CD14-positive monocyte (primary cell): ENCODE results near the gene MED27. TPM values are rescaled to one million over a fixed set of nuclear protein-coding genes. Genes with fewer than 3 reads are reported as not detected.

Experiments
- DNase-seq, 3 donors: peaks; one replicate each; pipeline ENCODE4 v3.0.0-alpha.2; 2011 to 2022
- H2AFZ ChIP-seq: 2 replicates; pipeline ENCODE4 v1.6.0; 2012; ENCODE audit warnings: mild to moderate bottlenecking, low read depth, low read length, inconsistent platforms; ENCODE audit not compliant: insufficient read depth, poor library complexity, severe bottlenecking
- H3K27ac ChIP-seq, 2 donors: 1 replicate in 1 of 2; 2 replicates in 1 of 2; pipeline ENCODE4 v1.5.1; 2012 to 2013; ENCODE audit warnings: low read length in 2 of 2, control low read depth in 1 of 2, inconsistent platforms in 1 of 2, low read depth in 1 of 2, mild to moderate bottlenecking in 1 of 2
- H3K27me3 ChIP-seq, 2 donors: one replicate each; pipeline versions ENCODE4 v1.6.0 to v1.6.1; 2011 to 2013; ENCODE audit warnings: low read length in 2 of 2; ENCODE audit not compliant: control insufficient read depth in 2 of 2, insufficient read depth in 2 of 2
- H3K36me3 ChIP-seq, 2 donors: replicated peaks in 1 of 2; 1 replicate in 1 of 2; 2 replicates in 1 of 2; pipeline versions ENCODE4 v1.5.1 to v1.6.1; 2012 to 2013; ENCODE audit warnings: low read length in 2 of 2, control low read depth in 1 of 2, inconsistent platforms in 1 of 2, mild to moderate bottlenecking in 1 of 2; ENCODE audit not compliant: insufficient read depth in 2 of 2, control insufficient read depth in 1 of 2
- H3K4me1 ChIP-seq, 2 donors: 1 replicate in 1 of 2; 2 replicates in 1 of 2; pipeline versions ENCODE4 v1.5.1 to v1.6.1; 2012 to 2013; ENCODE audit warnings: low read length in 2 of 2, control low read depth in 1 of 2, inconsistent platforms in 1 of 2, mild to moderate bottlenecking in 1 of 2, moderate library complexity in 1 of 2; ENCODE audit not compliant: insufficient read depth in 2 of 2, control insufficient read depth in 1 of 2
- H3K4me2 ChIP-seq: replicated peaks from 2 replicates; pipeline ENCODE3; 2012; ENCODE audit warnings: low read length, moderate library complexity, mild to moderate bottlenecking; ENCODE audit not compliant: poor library complexity, severe bottlenecking; ENCODE audit errors: extremely low read depth
- H3K4me3 ChIP-seq, 3 experiments: fragments of 200-600 bp in 1 of 3; sonication (generic) in 1 of 3; replicated peaks in 1 of 3; 1 replicate in 2 of 3; 2 replicates in 1 of 3; pipeline ENCODE4 v1.5.1; 2011 to 2013; ENCODE audit warnings: low read length in 3 of 3, mild to moderate bottlenecking in 3 of 3, control low read depth in 2 of 3, low read depth in 2 of 3, inconsistent platforms in 1 of 3, moderate library complexity in 1 of 3
- H3K79me2 ChIP-seq: 2 replicates; pipeline ENCODE4 v1.6.0; 2012; ENCODE audit warnings: mild to moderate bottlenecking, control low read depth, inconsistent platforms, low read length, moderate library complexity; ENCODE audit not compliant: insufficient read depth
- H3K9ac ChIP-seq: 2 replicates; pipeline ENCODE4 v1.6.0; 2017; ENCODE audit warnings: low read length, mild to moderate bottlenecking; ENCODE audit not compliant: insufficient read depth, poor library complexity, severe bottlenecking
- H3K9me3 ChIP-seq, 2 donors: replicated peaks in 1 of 2; 1 replicate in 1 of 2; 2 replicates in 1 of 2; pipeline versions ENCODE4 v1.5.1 to v1.6.1; 2012 to 2013; ENCODE audit warnings: low read length in 2 of 2, control low read depth in 1 of 2; ENCODE audit not compliant: control insufficient read depth in 1 of 2, insufficient read depth in 1 of 2
- H4K20me1 ChIP-seq: 2 replicates; pipeline ENCODE4 v1.6.0; 2012; ENCODE audit warnings: mild to moderate bottlenecking, low read length, control low read depth, moderate library complexity; ENCODE audit not compliant: insufficient read depth
- H3K27ac Mint-ChIP-seq, 7 donors: one replicate each; pipeline ENCODE4 v1.8.0; 2020; ENCODE audit warnings: mild to moderate bottlenecking in 7 of 7, mixed read lengths in 7 of 7, moderate library complexity in 6 of 7, inconsistent platforms in 2 of 7
- H3K27me3 Mint-ChIP-seq, 3 donors: one replicate each; pipeline ENCODE4 v1.8.0; 2021 to 2022; ENCODE audit warnings: low read depth in 3 of 3, mild to moderate bottlenecking in 3 of 3, mixed read lengths in 3 of 3, moderate library complexity in 3 of 3, inconsistent platforms in 1 of 3
- H3K36me3 Mint-ChIP-seq, 2 donors: one replicate each; pipeline ENCODE4 v1.8.0; 2020; ENCODE audit warnings: mixed read lengths in 2 of 2, inconsistent platforms in 1 of 2, mild to moderate bottlenecking in 1 of 2
- H3K4me1 Mint-ChIP-seq: one replicate; pipeline ENCODE4 v1.8.0; 2020; ENCODE audit warnings: mild to moderate bottlenecking, mixed read lengths
- H3K4me3 Mint-ChIP-seq, 2 donors: one replicate each; pipeline ENCODE4 v1.8.0; 2020; ENCODE audit warnings: mild to moderate bottlenecking in 2 of 2, mixed read lengths in 2 of 2, moderate library complexity in 1 of 2
- H3K9me3 Mint-ChIP-seq, 7 donors: one replicate each; pipeline ENCODE4 v1.8.0; 2020 to 2022; ENCODE audit warnings: mixed read lengths in 7 of 7, mild to moderate bottlenecking in 6 of 7, moderate library complexity in 6 of 7, inconsistent platforms in 2 of 7
- CTCF ChIP-seq: fragments of 200-600 bp; IDR thresholded peaks from one replicate; pipeline ENCODE4 v1.8.0; 2022; ENCODE audit warnings: antibody characterized with exemption, mild to moderate bottlenecking
- WGBS: methylation state at CpG from one replicate; pipeline ENCODE4 v1.1.5; 2013; ENCODE audit warnings: missing lambda C conversion rate; ENCODE audit not compliant: insufficient coverage; 5-methylcytosine and 5-hydroxymethylcytosine counted together
- intact Hi-C, 2 donors: fragments of 100-400 bp; cut with micrococcal nuclease; formaldehyde crosslinking; loops; one replicate each; pipeline versions ENCODE4 v1.15.0 to v1.15.1; 2023
- polyA plus RNA-seq, 3 donors: library from polyadenylated mRNA; depleted of rRNA in 1 of 3; unstranded in 2 of 3; stranded (reverse) in 1 of 3; fragments of 300-500 nt in 2 of 3; fragments of >200 nt in 1 of 3; fragmentation: Illumina TruSeq in 2 of 3; gene quantifications; 1 replicate in 2 of 3; 2 replicates in 1 of 3; pipeline ENCODE4 v1.2.3, GENCODE V29; 2012 to 2021

Gene MED27
- polyA plus RNA-seq, 3 donors, result 14.0 to 26.9 (median 25.8) TPM

- no peak for TF ChIP-seq CTCF
- Mint-ChIP-seq H3K27me3 (peaks cover 0 to 2% (median 1%) of the 10 kb centered on the region in 3 donors), H3K9me3 (peaks cover 0 to 2% (median 0%) of the 10 kb centered on the region in 7 donors), H3K27ac (no peak overlapping the region), H3K36me3 (peaks cover 0 to 13% of the 10 kb centered on the region in 2 donors), H3K4me1 (peaks cover 2% of the 10 kb centered on the region), H3K4me3 (no peak overlapping the region)
- 93% methylated on average over 10 of the region's 12 CpGs for WGBS
- peaks cover 0 to 5% of the 10 kb centered on the region in 2 donors for H3K36me3 ChIP-seq
- H3K9ac ChIP-seq, result no peak overlapping the region
- no peaks in the 10 kb centered on the region for H4K20me1 ChIP-seq
- no peaks in the 10 kb centered on the region for H3K9me3 ChIP-seq
- H3K79me2 ChIP-seq, result no peaks in the 10 kb centered on the region
- H2AFZ ChIP-seq, result no peak overlapping the region
- H3K4me2 ChIP-seq, result no peak overlapping the region
- no peak overlapping the region for H3K4me3 ChIP-seq
- intact Hi-C loops, result no loop called here
- DNase-seq, result no peak
- no peaks in the 10 kb centered on the region for H3K4me1 ChIP-seq
- H3K27me3 ChIP-seq, result no peaks in the 10 kb centered on the region
- H3K27ac ChIP-seq, result no peak overlapping the region
These were observed 204.6 kb downstream of the MED27 start for GRCh38 chr9:131874916-131875670.

DNA sequence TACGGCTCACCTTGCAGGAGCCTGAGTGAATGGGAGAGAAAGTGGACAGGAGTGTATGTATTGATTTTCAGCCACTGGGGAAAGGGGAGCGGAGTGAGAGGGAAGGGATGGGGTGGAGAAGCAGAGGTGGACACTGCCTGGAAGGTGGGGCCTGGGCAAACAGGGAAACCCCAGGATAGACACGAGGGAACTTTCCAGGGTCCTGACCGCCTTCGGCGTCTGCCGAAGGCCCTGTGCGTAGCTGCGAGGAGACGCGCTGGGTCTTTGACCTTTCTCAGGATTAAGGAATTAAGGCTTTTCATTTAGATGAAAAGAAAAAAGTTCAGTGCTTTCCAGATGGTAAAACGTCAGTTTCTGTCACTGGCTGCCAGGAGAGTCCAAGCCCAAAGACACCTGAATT lies 205.2 kb downstream of the MED27 start:
- H3K9me3 Mint-ChIP-seq, result peaks cover 0 to 2% (median 0%) of the 10 kb centered on the region in 7 donors
- Histone ChIP-seq H3K9me3 (no peaks in the 10 kb centered on the region), H3K9ac (no peak overlapping the region), H3K27me3 (no peaks in the 10 kb centered on the region), H4K20me1 (no peaks in the 10 kb centered on the region), H3K27ac (no peak overlapping the region), H3K36me3 (no peaks in the 10 kb centered on the region), H3K4me1 (no peaks in the 10 kb centered on the region), H2AFZ (no peak overlapping the region), H3K4me3 (no peak overlapping the region), H3K79me2 (no peaks in the 10 kb centered on the region), H3K4me2 (no peak overlapping the region)
- no peak overlapping the region for H3K4me3 Mint-ChIP-seq
- peaks cover under 1% of the 10 kb centered on the region for H3K4me1 Mint-ChIP-seq
- TF ChIP-seq CTCF, result no peak
- intact Hi-C loops, result no loop called here
- H3K27me3 Mint-ChIP-seq, result peaks cover 0 to 2% (median 1%) of the 10 kb centered on the region in 3 donors
- WGBS, result 99% methylated on average over 12 of the region's 12 CpGs
- peaks cover 0 to 11% of the 10 kb centered on the region in 2 donors for H3K36me3 Mint-ChIP-seq
- DNase-seq, result no peak
- H3K27ac Mint-ChIP-seq, result no peak overlapping the region
